HepG2 (cell line): Measurements from ENCODE around the gene GAS2L2. TPM values are rescaled to one million over a fixed set of nuclear protein-coding genes. Genes with fewer than 3 reads are reported as not detected.

Experiments
- ATAC-seq: fragments of 200-7000 bp; cut with Tn5 transposase; 3 replicates; pipeline ENCODE4 v1.9.1; 2020; ENCODE audit warnings: mild to moderate bottlenecking, moderate library complexity
- BruUV-seq: library from RNA; stranded (reverse); fragments of 400-500 nt; replicated peaks from 2 replicates; lab custom pipeline; 2021; lab: Mats Ljungman, UMichigan
- CTCF ChIA-PET: fragments of 300-600 bp; formaldehyde crosslinking; extraction: SDS; loops from one replicate; lab custom pipeline; 2021; ENCODE audit warnings: low total read pairs, inconsistent platforms, low intra/inter-chr PET ratio; lab: Yijun Ruan, JAX
- POLR2A ChIA-PET: fragments of 350-600 bp; sonication (Branson Sonifier 250); formaldehyde crosslinking; loops from one replicate; lab custom pipeline; 2020; ENCODE audit warnings: antibody characterized with exemption, inconsistent platforms; lab: Yijun Ruan, JAX
- DNase-seq: peaks from one replicate; pipeline ENCODE4 v3.0.0-alpha.2; 2015; ENCODE audit warnings: low spot score
- FAIRE-seq: peaks from 3 replicates; lab custom pipeline; 2011; peaks lifted over from hg19 to GRCh38; lab: Jason Lieb, UNC
- H2AFZ ChIP-seq: one replicate; pipeline ENCODE4 v1.6.1; 2011; ENCODE audit warnings: low read length, inconsistent platforms
- H3K27ac ChIP-seq: fragments of 300-600 bp; 3 replicates; pipeline ENCODE4 v1.8.0; 2011; ENCODE audit warnings: mixed run types, mild to moderate bottlenecking, mixed read lengths, low read length, inconsistent platforms; ENCODE audit not compliant: insufficient read depth; ENCODE audit errors: extremely low read length
- H3K27me3 ChIP-seq, 2 experiments: fragments of 200-600 bp in 1 of 2; 2 replicates in 1 of 2; 3 replicates in 1 of 2; pipeline versions ENCODE4 v1.6.0 to v1.8.0; 2011; ENCODE audit warnings: low read length in 2 of 2, mild to moderate bottlenecking in 2 of 2, moderate library complexity in 2 of 2, inconsistent platforms in 1 of 2; ENCODE audit not compliant: insufficient read depth in 2 of 2, control insufficient read depth in 1 of 2
- H3K36me3 ChIP-seq, 2 experiments: fragments of 200-600 bp in 1 of 2; replicated peaks in 1 of 2; 2 replicates in 1 of 2; 3 replicates in 1 of 2; pipeline versions ENCODE4 v1.5.1 to v1.8.0; 2011; ENCODE audit warnings: low read length in 2 of 2, inconsistent platforms in 1 of 2; ENCODE audit not compliant: insufficient read depth in 2 of 2, control insufficient read depth in 1 of 2
- H3K4me1 ChIP-seq: 2 replicates; pipeline ENCODE4 v1.5.1; 2012; ENCODE audit warnings: low read length, inconsistent platforms; ENCODE audit not compliant: insufficient read depth
- H3K4me2 ChIP-seq: 2 replicates; pipeline ENCODE4 v1.6.0; 2011; ENCODE audit warnings: low read depth, low read length, inconsistent platforms
- H3K4me3 ChIP-seq, 3 experiments: fragments of 200-600 bp in 1 of 3; sonication (generic), shearing (Covaris generic) in 1 of 3; replicated peaks in 1 of 3; 2 replicates each; pipeline ENCODE4 v1.5.1; 2011 to 2016; ENCODE audit warnings: low read length in 3 of 3, inconsistent platforms in 2 of 3, low read depth in 2 of 3, mild to moderate bottlenecking in 2 of 3, control low read depth in 1 of 3, mixed read lengths in 1 of 3; ENCODE audit not compliant: insufficient read depth in 1 of 3
- H3K79me2 ChIP-seq: one replicate; pipeline ENCODE4 v1.6.1; 2011; ENCODE audit warnings: low read length, inconsistent platforms; ENCODE audit not compliant: insufficient read depth
- H3K9ac ChIP-seq: 2 replicates; pipeline ENCODE4 v1.6.0; 2011; ENCODE audit warnings: mild to moderate bottlenecking, low read depth, low read length, inconsistent platforms; ENCODE audit not compliant: insufficient read depth
- H3K9me3 ChIP-seq: 2 replicates; pipeline ENCODE4 v1.5.1; 2012; ENCODE audit warnings: mild to moderate bottlenecking, low read length
- H4K20me1 ChIP-seq: 2 replicates; pipeline ENCODE4 v1.6.0; 2011; ENCODE audit warnings: inconsistent platforms, mild to moderate bottlenecking, low read length, moderate library complexity; ENCODE audit not compliant: insufficient read depth
- AKAP8 ChIP-seq: sonication (generic); formaldehyde crosslinking; IDR thresholded peaks from 2 replicates; pipeline ENCODE4 v1.5.1; 2020; ENCODE audit warnings: mild to moderate bottlenecking, missing genetic modification reagents
- ASH2L ChIP-seq: fragments of 300-600, 200-600 bp; sonication (generic); IDR thresholded peaks from 2 replicates; pipeline ENCODE4 v1.7.0; 2017; ENCODE audit warnings: low read depth, mild to moderate bottlenecking, moderate library complexity, mixed read lengths, low read length; ENCODE audit not compliant: insufficient read length
- CENPX ChIP-seq: sonication (generic); formaldehyde crosslinking; IDR thresholded peaks from 2 replicates; pipeline ENCODE4 v1.9.0; 2021; ENCODE audit warnings: mild to moderate bottlenecking, missing genetic modification reagents, moderate library complexity
- GATA4 ChIP-seq: sonication (generic); IDR thresholded peaks from 2 replicates; pipeline ENCODE4 v1.6.1; 2016; ENCODE audit warnings: antibody characterized with exemption, low read depth, borderline replicate concordance
- HDAC2 ChIP-seq: sonication (generic); formaldehyde crosslinking; IDR thresholded peaks from 2 replicates; pipeline ENCODE4 v1.4.0; 2020; ENCODE audit warnings: missing genetic modification reagents
- IKZF4 ChIP-seq: sonication (generic); formaldehyde crosslinking; IDR thresholded peaks from 2 replicates; pipeline ENCODE4 v1.5.1; 2020; ENCODE audit warnings: borderline replicate concordance, mild to moderate bottlenecking, low read depth, missing genetic modification reagents; ENCODE audit errors: not compliant biosample characterization
- KLF12 ChIP-seq: sonication (generic); formaldehyde crosslinking; IDR thresholded peaks from 2 replicates; pipeline ENCODE4 v1.4.0; 2020; ENCODE audit warnings: missing genetic modification reagents, borderline replicate concordance
- PRDM15 ChIP-seq: sonication (generic); formaldehyde crosslinking; IDR thresholded peaks from 2 replicates; pipeline ENCODE4 v1.4.0; 2020; ENCODE audit warnings: missing genetic modification reagents
- STAG1 ChIP-seq: sonication (generic); formaldehyde crosslinking; IDR thresholded peaks from 2 replicates; pipeline ENCODE4 v1.4.0; 2020; ENCODE audit warnings: missing genetic modification reagents
- TFAP4 ChIP-seq: sonication (generic); IDR thresholded peaks from 2 replicates; pipeline ENCODE4 v1.6.1; 2016; ENCODE audit warnings: low read depth, borderline replicate concordance
- TOPORS ChIP-seq: sonication (generic); formaldehyde crosslinking; IDR thresholded peaks from 2 replicates; pipeline ENCODE4 v1.8.0; 2023; ENCODE audit warnings: mild to moderate bottlenecking, missing genetic modification reagents
- ZNF142 ChIP-seq: sonication (generic); formaldehyde crosslinking; IDR thresholded peaks from 2 replicates; pipeline ENCODE4 v1.4.0; 2020; ENCODE audit warnings: missing genetic modification reagents
- ZNF589 ChIP-seq: sonication (generic); formaldehyde crosslinking; conservative IDR thresholded peaks from 2 replicates; pipeline ENCODE4 v1.8.0; 2022; ENCODE audit warnings: mild to moderate bottlenecking, moderate library complexity, missing genetic modification reagents
- in situ Hi-C: cut with HindIII; loops from 2 replicates; pipeline ENCODE4 v1.10.0; 2017; ENCODE audit warnings: low pct_unique_long_range_greater_than_20kb; ENCODE audit not compliant: extremely low pct_ligation_motif_present
- intact Hi-C: fragments of 100-400 bp; cut with micrococcal nuclease; formaldehyde crosslinking; loops from one replicate; pipeline ENCODE4 v1.10.0; 2022; ENCODE audit not compliant: unreplicated experiment
- polyA plus RNA-seq, 8 experiments: library from polyadenylated mRNA; depleted of rRNA in 3 of 8; stranded (reverse) in 7 of 8; unstranded in 1 of 8; fragments of >200 nt; fragmentation: Illumina TruSeq in 4 of 8; extraction: Trizol in 4 of 8; gene quantifications; 2 replicates each; pipeline versions ENCODE4 v1.2.1 to v1.2.3, GENCODE V29; 2011 to 2016; ENCODE audit warnings: low read depth in 4 of 8, missing spikeins in 1 of 8, mixed read lengths in 1 of 8; ENCODE audit not compliant: insufficient read depth in 1 of 8
- total RNA-seq, 5 experiments: library from RNA; depleted of rRNA; stranded (reverse); fragments of >200 nt; fragmentation: Illumina TruSeq; extraction: Trizol; gene quantifications; 2 replicates each; pipeline ENCODE4 v1.2.3, GENCODE V29; 2016; ENCODE audit warnings: low read depth in 1 of 5

The GAS2L2 gene
- total and polyA plus RNA-seq, 2 of the 13 experiments (the other 11 are each of a cell fraction or from before 2014, with no cell fraction given) = not detected

- H3K9ac ChIP-seq = no peak overlapping the region
- ChIA-PET POLR2A (no interaction called here), CTCF (no interaction called here)
- in situ Hi-C loops = loop anchor here (25.0 kb wide), 1 partner anchor 88 kb away; no protein-coding TSS in a partner anchor
- DNase-seq (no peak), ATAC-seq (no peak), FAIRE-seq (no peak)
- TF ChIP-seq ZNF142 (no peak), KLF12 (CRISPR knock-in tag) (no peak), PRDM15 (CRISPR knock-in tag) (no peak), AKAP8 (no peak), ZNF589 (no peak), ASH2L (no peak), TFAP4 (no peak), IKZF4 (CRISPR knock-in tag) (no peak), TOPORS (CRISPR knock-in tag) (no peak), HDAC2 (no peak), GATA4 (no peak), CENPX (CRISPR knock-in tag) (no peak), STAG1 (CRISPR knock-in tag) (no peak)
- no peaks in the 10 kb centered on the region for H4K20me1 ChIP-seq
- H3K27ac ChIP-seq = no peak overlapping the region
- intact Hi-C loops = no loop called here
- H3K9me3 ChIP-seq = no peaks in the 10 kb centered on the region
- H3K79me2 ChIP-seq = no peaks in the 10 kb centered on the region
- no peak overlapping the region for H3K4me2 ChIP-seq
- H3K4me3 ChIP-seq = no peak overlapping the region
- peaks cover 7 to 35% of the 10 kb centered on the region in 2 experiments; a peak in 4 of 5 replicates for H3K27me3 ChIP-seq
- H2AFZ ChIP-seq = no peak overlapping the region
- no TSS peak for BruUV-seq
- H3K4me1 ChIP-seq = peaks cover 12% of the 10 kb centered on the region
- no peaks in the 10 kb centered on the region for H3K36me3 ChIP-seq
Observed at GRCh38 chr17:35799942-35800341, 46.9 kb upstream of the GAS2L2 start.
